Bronchial epithelial cell (primary cell): ENCODE measurements around the gene CMSS1. TPM values are rescaled to one million over a fixed set of nuclear protein-coding genes. Genes with fewer than 3 reads are reported as not detected.

ENCODE experiments used
- DNase-seq: peaks from one replicate; pipeline ENCODE4 v3.0.0-alpha.2; 2010; ENCODE audit warnings: low read depth
- FAIRE-seq: peaks from 2 replicates; lab custom pipeline; 2011; peaks lifted over from hg19 to GRCh38; lab: Jason Lieb, UNC
- H3K27me3 ChIP-seq: 2 replicates; pipeline ENCODE4 v1.5.1; 2011; ENCODE audit warnings: low read length; ENCODE audit not compliant: control insufficient read depth, insufficient read depth
- H3K36me3 ChIP-seq: 2 replicates; pipeline ENCODE4 v1.5.1; 2011; ENCODE audit warnings: low read length; ENCODE audit not compliant: control insufficient read depth, insufficient read depth
- H3K4me3 ChIP-seq: 2 replicates; pipeline ENCODE4 v1.5.1; 2011; ENCODE audit warnings: mild to moderate bottlenecking, low read depth, low read length, control low read depth
- total RNA-seq: library from RNA; depleted of rRNA; stranded (reverse); fragments of >200 nt; gene quantifications from 2 replicates; pipeline ENCODE4 v1.2.1, GENCODE V29; 2014
- TF ChIP-seq, protein P1 (sequence below): IDR thresholded peaks from 2 replicates; pipeline ENCODE4 v1.5.1; 2011; ENCODE audit warnings: mild to moderate bottlenecking, moderate library complexity, low read length, control low read depth, inconsistent platforms; ENCODE audit not compliant: insufficient read depth, severe bottlenecking

The CMSS1 gene
- total RNA-seq, 1 donor from 2014 or later, result 21.3 TPM

- TF ChIP-seq, protein P1, sequence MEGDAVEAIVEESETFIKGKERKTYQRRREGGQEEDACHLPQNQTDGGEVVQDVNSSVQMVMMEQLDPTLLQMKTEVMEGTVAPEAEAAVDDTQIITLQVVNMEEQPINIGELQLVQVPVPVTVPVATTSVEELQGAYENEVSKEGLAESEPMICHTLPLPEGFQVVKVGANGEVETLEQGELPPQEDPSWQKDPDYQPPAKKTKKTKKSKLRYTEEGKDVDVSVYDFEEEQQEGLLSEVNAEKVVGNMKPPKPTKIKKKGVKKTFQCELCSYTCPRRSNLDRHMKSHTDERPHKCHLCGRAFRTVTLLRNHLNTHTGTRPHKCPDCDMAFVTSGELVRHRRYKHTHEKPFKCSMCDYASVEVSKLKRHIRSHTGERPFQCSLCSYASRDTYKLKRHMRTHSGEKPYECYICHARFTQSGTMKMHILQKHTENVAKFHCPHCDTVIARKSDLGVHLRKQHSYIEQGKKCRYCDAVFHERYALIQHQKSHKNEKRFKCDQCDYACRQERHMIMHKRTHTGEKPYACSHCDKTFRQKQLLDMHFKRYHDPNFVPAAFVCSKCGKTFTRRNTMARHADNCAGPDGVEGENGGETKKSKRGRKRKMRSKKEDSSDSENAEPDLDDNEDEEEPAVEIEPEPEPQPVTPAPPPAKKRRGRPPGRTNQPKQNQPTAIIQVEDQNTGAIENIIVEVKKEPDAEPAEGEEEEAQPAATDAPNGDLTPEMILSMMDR, result no peak
- Histone ChIP-seq H3K27me3 (no peaks in the 10 kb centered on the region), H3K36me3 (no peaks in the 10 kb centered on the region), H3K4me3 (no peak overlapping the region)
- DNase-seq, result no peak
- FAIRE-seq, result no peak
Observed at GRCh38 chr3:100007313-100007712, 189.7 kb downstream of the CMSS1 start.

DNA sequence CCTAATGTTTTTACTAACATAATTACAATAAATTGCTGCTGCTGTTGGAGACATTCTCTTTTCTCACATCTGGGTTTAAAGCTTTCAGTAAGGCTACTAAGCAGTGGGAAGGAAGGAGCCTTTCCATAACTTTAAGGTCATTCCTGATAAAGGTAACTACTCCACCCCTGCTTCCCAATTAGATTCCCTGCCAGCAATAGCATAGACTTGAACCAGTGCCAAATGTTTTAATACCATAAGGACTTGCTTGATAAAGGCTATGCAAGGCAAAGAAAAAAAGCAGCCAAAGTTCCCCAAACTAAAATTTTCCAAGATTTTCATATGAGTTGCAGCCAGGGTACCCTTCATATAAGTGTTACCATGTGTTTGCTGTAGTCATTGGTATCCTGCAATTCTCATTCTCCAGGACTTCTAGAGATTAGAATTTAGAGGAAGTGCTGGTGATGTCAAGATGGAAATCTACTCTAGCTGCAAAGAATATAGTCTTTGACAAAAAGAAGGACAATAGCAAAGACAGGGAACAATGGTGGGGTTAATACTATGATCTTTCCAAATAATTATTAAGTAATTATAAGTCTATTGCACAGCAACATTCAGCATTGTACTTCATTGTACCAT is 190.5 kb downstream of the CMSS1 start:
- Histone ChIP-seq H3K36me3 (no peaks in the 10 kb centered on the region), H3K4me3 (no peak overlapping the region), H3K27me3 (no peaks in the 10 kb centered on the region)
- TF ChIP-seq, protein P1, result no peak
- FAIRE-seq (no peak), DNase-seq (no peak)

- TF ChIP-seq, protein P1, result no peak
- no peak for FAIRE-seq
- no peaks in the 10 kb centered on the region for H3K36me3 ChIP-seq
- DNase-seq, result peak; percentile 43
- H3K4me3 ChIP-seq, result no peak overlapping the region
- no peaks in the 10 kb centered on the region for H3K27me3 ChIP-seq
Observed at GRCh38 chr3:100009276-100010086, 191.8 kb downstream of the CMSS1 start.

GRCh38 chr3:100010087-100010417 is 192.4 kb downstream of the CMSS1 start:
- DNase-seq, result no peak
- Histone ChIP-seq H3K36me3 (no peaks in the 10 kb centered on the region), H3K4me3 (no peak overlapping the region), H3K27me3 (no peaks in the 10 kb centered on the region)
- no peak for FAIRE-seq
- TF ChIP-seq, protein P1, result no peak

DNA sequence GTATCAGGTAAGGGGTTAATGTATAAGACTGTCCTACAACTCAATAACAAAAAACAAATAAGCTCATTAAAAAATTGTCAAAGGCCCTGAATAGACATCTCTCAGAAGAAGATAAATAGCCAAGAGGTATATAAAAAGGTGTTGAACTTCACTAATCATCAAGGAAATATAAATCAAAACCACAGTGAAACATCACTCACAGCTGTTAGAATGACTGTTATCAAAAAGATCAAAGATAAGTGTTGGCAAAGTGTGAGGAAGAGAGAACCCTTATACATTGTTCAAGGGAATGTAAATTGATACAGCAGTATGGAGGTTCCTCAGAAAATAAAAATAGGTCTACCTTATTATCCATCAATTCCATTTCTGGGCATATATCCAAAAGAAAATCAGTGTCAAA is 201.1 kb downstream of the CMSS1 start:
- Histone ChIP-seq H3K4me3 (no peak overlapping the region), H3K27me3 (no peaks in the 10 kb centered on the region), H3K36me3 (no peaks in the 10 kb centered on the region)
- TF ChIP-seq, protein P1, result no peak
- no peak for FAIRE-seq
- DNase-seq, result no peak
